Measurements from ENCODE around the gene CTU2. TPM values are rescaled to one million over a fixed set of nuclear protein-coding genes. Genes with fewer than 3 reads are reported as not detected.

Gene CTU2
- total and polyA plus RNA-seq, 10 of the 15 experiments (the other 5 are each of a cell fraction or from before 2014, with no cell fraction given), result 0.32 to 44.5 (median 18.2) TPM

- TF ChIP-seq FOXM1 (IDR thresholded peaks at IDR 0.05; ENCODE audit: low read depth, low read length) (no peak), ZBTB40 (IDR thresholded peaks at IDR 0.05; ENCODE audit: borderline replicate concordance) (no peak), SUZ12 (IDR thresholded peaks at IDR 0.05; ENCODE audit: unreplicated experiment) (no peak), EP300 (IDR thresholded peaks at IDR 0.05; ENCODE audit: borderline replicate concordance in 1 of 2, control insufficient read depth in 1 of 2, low read depth in 2 of 2, low read length in 2 of 2) (no peak), BACH1 (IDR thresholded peaks at IDR 0.05; ENCODE audit: borderline replicate concordance) (no peak), RCOR1 (conservative IDR thresholded peaks at IDR 0.05; ENCODE audit: low read depth, low read length) (no peak)
These were observed 20.7 kb downstream of the CTU2 start (continued) for GRCh38 chr16:88726981-88727380.

- Histone ChIP-seq H3K9ac (ENCODE audit: control insufficient read depth, insufficient read depth, low read length) (no peak overlapping the region), H3K9me3 (replicated peaks; ENCODE audit: control insufficient read depth, insufficient read depth, low read length) (no peaks in the 10 kb centered on the region), H3K36me3 (ENCODE audit: control insufficient read depth in 2 of 2, insufficient read depth in 2 of 2, low read length in 1 of 2) (peaks cover 5 to 48% of the 10 kb centered on the region in 2 experiments), H4K20me1 (ENCODE audit: control insufficient read depth, insufficient read depth) (no peaks in the 10 kb centered on the region), H3K27ac (ENCODE audit: control insufficient read depth, insufficient read depth) (no peak overlapping the region), H3K4me1 (ENCODE audit: control insufficient read depth, insufficient read depth, low read length) (no peaks in the 10 kb centered on the region), H3K4me2 (ENCODE audit: control insufficient read depth, insufficient read depth) (no peak overlapping the region), H3K27me3 (replicated peaks in 1 of 2; ENCODE audit: control insufficient read depth in 2 of 2, insufficient read depth in 2 of 2, low read length in 1 of 2) (no peaks in the 10 kb centered on the region), H2AFZ (ENCODE audit: control insufficient read depth, low read depth, low read length) (no peak overlapping the region), H3K4me3 (no peak overlapping the region), H3K79me2 (ENCODE audit: control insufficient read depth, insufficient read depth, low read length) (no peaks in the 10 kb centered on the region)
- ATAC-seq (no peak), DNase-seq (ENCODE audit: low read depth, low spot score) (no peak), FAIRE-seq (no peak)
- intact Hi-C loops (cut with micrococcal nuclease; ENCODE audit: unreplicated experiment) (no loop called here), in situ Hi-C loops (cut with MboI) (no loop called here)
- ChIA-PET SMC1A (ENCODE audit: uncharacterized antibody, unreplicated experiment) (no interaction called here), POLR2A (no interaction called here), RAD21 (ENCODE audit: unreplicated experiment) (no interaction called here), CTCF (no interaction called here)
- 94% methylated on average over 19 of the region's 20 CpGs for WGBS (ENCODE audit: insufficient coverage, insufficient replicate concordance, low lambda C conversion rate, missing lambda C conversion rate)
- no TSS peak for BruUV-seq (replicated peaks)
- no peak for TF ChIP-seq PAX5 (IDR thresholded peaks at IDR 0.05; ENCODE audit: borderline replicate concordance, low read depth, low read length)
- TF ChIP-seq NR2C1 (IDR thresholded peaks at IDR 0.05), result no peak
- no peak for TF ChIP-seq PRDM15 (CRISPR knock-in tag; IDR thresholded peaks at IDR 0.05)
- TF ChIP-seq POLR2AphosphoS5 (IDR thresholded peaks at IDR 0.05; ENCODE audit: low read length), result no peak
- TF ChIP-seq ZNF384 (IDR thresholded peaks at IDR 0.05; ENCODE audit: borderline replicate concordance, low read depth, low read length), result no peak
- no peak for TF ChIP-seq ZBTB40 (IDR thresholded peaks at IDR 0.05; ENCODE audit: borderline replicate concordance)
These were observed 21.6 kb downstream of the CTU2 start for GRCh38 chr16:88727871-88728270.

Data from GM12878 (cell line).